Thyroid gland (tissue), 4 donors: ENCODE results near the gene KIRREL1.

Experiments
- POLR2A ChIP-seq, 2 donors: fragments of 450-650 bp; IDR thresholded peaks; one replicate each; pipeline ENCODE4 v1.6.1; 2017; ENCODE audit warnings: antibody characterized with exemption in 2 of 2, mild to moderate bottlenecking in 2 of 2, moderate library complexity in 1 of 2
- TF ChIP-seq, protein P1 (sequence below), 6 experiments: fragments of 200-600 bp in 3 of 6; fragments of 450-650 bp in 3 of 6; sonication (generic) in 3 of 6; IDR thresholded peaks; one replicate each; pipeline ENCODE4 v1.5.1; 2016 to 2019; ENCODE audit warnings: antibody characterized with exemption in 6 of 6, mild to moderate bottlenecking in 2 of 6, inconsistent platforms in 1 of 6, moderate library complexity in 1 of 6

GRCh38 chr1:158000507-158000906 lies 7.1 kb downstream of the KIRREL1 start:
- no peak for TF ChIP-seq POLR2A (IDR thresholded peaks at IDR 0.05)
- TF ChIP-seq, protein P1, sequence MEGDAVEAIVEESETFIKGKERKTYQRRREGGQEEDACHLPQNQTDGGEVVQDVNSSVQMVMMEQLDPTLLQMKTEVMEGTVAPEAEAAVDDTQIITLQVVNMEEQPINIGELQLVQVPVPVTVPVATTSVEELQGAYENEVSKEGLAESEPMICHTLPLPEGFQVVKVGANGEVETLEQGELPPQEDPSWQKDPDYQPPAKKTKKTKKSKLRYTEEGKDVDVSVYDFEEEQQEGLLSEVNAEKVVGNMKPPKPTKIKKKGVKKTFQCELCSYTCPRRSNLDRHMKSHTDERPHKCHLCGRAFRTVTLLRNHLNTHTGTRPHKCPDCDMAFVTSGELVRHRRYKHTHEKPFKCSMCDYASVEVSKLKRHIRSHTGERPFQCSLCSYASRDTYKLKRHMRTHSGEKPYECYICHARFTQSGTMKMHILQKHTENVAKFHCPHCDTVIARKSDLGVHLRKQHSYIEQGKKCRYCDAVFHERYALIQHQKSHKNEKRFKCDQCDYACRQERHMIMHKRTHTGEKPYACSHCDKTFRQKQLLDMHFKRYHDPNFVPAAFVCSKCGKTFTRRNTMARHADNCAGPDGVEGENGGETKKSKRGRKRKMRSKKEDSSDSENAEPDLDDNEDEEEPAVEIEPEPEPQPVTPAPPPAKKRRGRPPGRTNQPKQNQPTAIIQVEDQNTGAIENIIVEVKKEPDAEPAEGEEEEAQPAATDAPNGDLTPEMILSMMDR (IDR thresholded peaks at IDR 0.05), result no peak
